Omental fat pad (tissue), 4 donors: ENCODE data around the gene OR51S1. TPM values are rescaled to one million over a fixed set of nuclear protein-coding genes. Genes with fewer than 3 reads are reported as not detected.
"Not testable (repeated sequence)": the region's sequence is repeated elsewhere in the genome, so short reads cannot be mapped to it uniquely, and the experiment has no call there.

Source experiments
- ATAC-seq: fragments of 150-250 bp; one replicate; pipeline ENCODE4 v1.9.1; 2016; ENCODE audit warnings: mild to moderate bottlenecking, moderate library complexity; ENCODE audit not compliant: low FRiP score
- DNase-seq: peaks from one replicate; pipeline ENCODE4 v3.0.0-alpha.2; 2019; ENCODE audit warnings: low spot score
- CTCF ChIP-seq, 3 donors: fragments of 450-650 bp; IDR thresholded peaks; one replicate each; pipeline ENCODE4 v1.5.1; 2016 to 2017; ENCODE audit warnings: antibody characterized with exemption in 3 of 3, mild to moderate bottlenecking in 3 of 3, moderate library complexity in 2 of 3
- total RNA-seq, 4 donors: library from RNA; depleted of rRNA; stranded (reverse); fragments of >200 nt; gene quantifications; one replicate each; pipeline ENCODE4 v1.1.0, GENCODE V29; 2016

Gene OR51S1
- total RNA-seq, 4 donors from 2014 or later: not detected

GRCh38 chr11:4809246-4809645 is 39.8 kb downstream of the OR51S1 start:
- no peak for TF ChIP-seq CTCF (IDR thresholded peaks at IDR 0.05)
- ATAC-seq (no peak), DNase-seq (no peak)

DNA sequence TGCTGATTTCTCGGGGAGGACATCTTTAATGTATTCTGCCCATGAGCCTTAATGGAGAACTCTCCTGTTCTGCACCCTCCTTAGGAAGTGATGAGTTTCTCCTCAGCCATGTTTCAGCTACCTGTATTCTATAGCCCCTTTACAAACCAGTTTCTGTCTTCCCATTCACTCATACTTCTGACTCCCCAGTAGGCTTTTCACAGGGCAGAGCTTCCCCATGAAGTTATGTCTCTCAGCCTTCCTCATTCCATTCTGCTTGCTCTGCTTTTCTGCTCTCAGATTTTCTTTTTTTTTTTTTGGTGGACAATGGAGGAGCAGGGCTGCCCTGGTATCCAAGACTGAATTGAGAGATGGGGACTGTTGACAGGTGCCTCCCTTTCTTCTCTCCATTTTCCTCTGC is 40.5 kb downstream of the OR51S1 start:
- no peak for ATAC-seq

DNA sequence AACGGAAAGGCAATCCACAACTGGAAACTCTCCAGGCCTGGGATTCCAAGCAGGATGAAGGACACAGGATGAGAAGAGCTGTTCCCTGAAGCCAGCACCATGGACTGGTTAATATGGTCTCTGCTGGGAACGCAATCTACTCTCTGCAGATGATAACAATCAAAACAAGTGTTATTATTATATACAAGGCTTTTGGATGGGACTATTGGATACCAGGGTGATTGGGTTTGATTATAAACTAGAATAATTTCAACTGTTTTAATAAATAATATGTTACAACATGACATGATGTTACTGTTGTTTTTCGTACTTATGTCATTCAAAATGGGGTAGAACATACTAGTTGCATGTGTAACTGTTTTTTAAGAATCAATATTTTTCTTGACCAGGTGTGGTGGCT is 44.7 kb downstream of the OR51S1 start, which contains the start of gene OR52R1:
Gene OR52R1, minus strand, starts transcription at position 101 of the 400 bp plus-strand sequence. Its CDS starts 0 bp downstream, at position 101.
- DNase-seq (no peak), ATAC-seq (no peak)
- TF ChIP-seq CTCF (IDR thresholded peaks at IDR 0.05): no peak

More for the DNA sequence above, 40.5 kb downstream of the OR51S1 start:
- no peak for DNase-seq
- no peak for TF ChIP-seq CTCF (IDR thresholded peaks at IDR 0.05)

DNA sequence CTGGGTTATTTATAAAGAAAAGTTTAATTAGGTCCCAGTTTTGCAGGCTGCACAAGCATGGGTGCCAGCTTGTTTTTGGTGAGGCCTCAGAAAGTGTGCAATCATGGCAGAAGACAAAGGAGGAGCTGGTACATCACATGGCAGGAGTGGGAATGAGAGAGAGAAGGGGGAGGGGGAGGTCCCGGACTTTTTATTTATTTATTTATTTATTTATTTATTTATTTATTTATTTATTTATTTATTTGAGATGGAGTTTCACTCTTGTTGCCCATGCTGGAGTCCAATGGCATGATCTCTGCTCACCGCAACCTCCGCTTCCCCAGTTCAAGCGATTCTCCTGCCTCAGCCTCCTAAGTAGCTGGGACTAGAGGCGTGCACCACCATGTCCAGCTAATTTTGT is 47.7 kb downstream of the OR51S1 start:
- not testable (repeated sequence) for ATAC-seq, DNase-seq

- TF ChIP-seq CTCF (IDR thresholded peaks at IDR 0.05): no peak
- ATAC-seq (no peak), DNase-seq (no peak)
Observed at GRCh38 chr11:4798427-4799183, 50.4 kb downstream of the OR51S1 start.

Other genes with a start within 250 kb of the OR51S1 start
- gene TRIM68, start 241.0 kb downstream of the OR51S1 start, total RNA-seq: 10 to 100 TPM in 2 of 4 donors, 1 to 10 TPM in 2; 7.0 to 18.0 (median 10.6) TPM
- not detected for gene OR51D1, start 211.7 kb downstream of the OR51S1 start, total RNA-seq
- 1 to 10 TPM in 3 of 4 donors, under 1 TPM in 1; 0.60 to 8.7 (median 2.0) TPM for gene OR51E1, start 205.2 kb downstream of the OR51S1 start, total RNA-seq
- under 1 TPM in 1 of 4 donors, not detected in 3; 0.19 TPM for gene OR51E2, start 151.4 kb downstream of the OR51S1 start, total RNA-seq
- gene MMP26, start 144.4 kb downstream of the OR51S1 start, total RNA-seq: not detected
- gene OR51F1, start 79.3 kb downstream of the OR51S1 start, total RNA-seq: not detected
- gene OR52R1, start 44.8 kb downstream of the OR51S1 start, total RNA-seq: not detected
- gene OR51F2, start 27.9 kb downstream of the OR51S1 start, total RNA-seq: not detected
- not detected for gene OR51T1, start 32.7 kb upstream of the OR51S1 start, total RNA-seq
- gene OR51A7, start 54.6 kb upstream of the OR51S1 start, total RNA-seq: not detected
- not detected for gene OR51G2, start 70.1 kb upstream of the OR51S1 start, total RNA-seq
- gene OR51G1, start 75.1 kb upstream of the OR51S1 start, total RNA-seq: not detected
- not detected for gene OR51A4, start 98.4 kb upstream of the OR51S1 start, total RNA-seq
- gene OR51A2, start 106.5 kb upstream of the OR51S1 start, total RNA-seq: not detected
- gene OR51L1, start 145.6 kb upstream of the OR51S1 start, total RNA-seq: not detected
- gene OR52J3, start 197.3 kb upstream of the OR51S1 start, total RNA-seq: not detected
- not detected for gene OR52E2, start 210.4 kb upstream of the OR51S1 start, total RNA-seq
- not detected for gene OR52E1, start 220.4 kb upstream of the OR51S1 start, total RNA-seq